GM20000 (cell line): ENCODE results near the gene MRPS34.

ENCODE experiments used
- DNase-seq: peaks from one replicate; pipeline ENCODE4 v3.0.0; 2012; ENCODE audit warnings: low spot score
- CTCF ChIP-seq: IDR thresholded peaks from 2 replicates; pipeline ENCODE4 v1.5.1; 2012; ENCODE audit warnings: mild to moderate bottlenecking, control low read depth; ENCODE audit errors: extremely low read depth, missing control alignments

The MRPS34 gene

GRCh38 chr16:1754204-1754603 is 18.7 kb downstream of the MRPS34 start:
- no peak for DNase-seq
- TF ChIP-seq CTCF, result no peak

- DNase-seq, result no peak
- TF ChIP-seq CTCF, result no peak
Observed at GRCh38 chr16:1752853-1753252, 20.1 kb downstream of the MRPS34 start.

GRCh38 chr16:1751946-1752345 is 21.0 kb downstream of the MRPS34 start:
- DNase-seq, result no peak
- no peak for TF ChIP-seq CTCF

- TF ChIP-seq CTCF, result no peak
- no peak for DNase-seq
Observed at GRCh38 chr16:1749152-1750117, 23.5 kb downstream of the MRPS34 start.

- no peak for DNase-seq
- TF ChIP-seq CTCF, result no peak
Observed at GRCh38 chr16:1747934-1748333, 25.0 kb downstream of the MRPS34 start.

- DNase-seq, result no peak
- no peak for TF ChIP-seq CTCF
Observed at GRCh38 chr16:1746693-1747195, 26.2 kb downstream of the MRPS34 start.

GRCh38 chr16:1745900-1746692 is 26.8 kb downstream of the MRPS34 start:
- no peak for DNase-seq
- no peak for TF ChIP-seq CTCF
